Type B pancreatic cell (in vitro differentiated cells): ENCODE results near the gene RAI14. TPM values are rescaled to one million over a fixed set of nuclear protein-coding genes. Genes with fewer than 3 reads are reported as not detected.

ENCODE experiments used
- DNase-seq: peaks from one replicate; pipeline ENCODE4 v3.0.0; 2021; ENCODE audit warnings: mixed read lengths; ENCODE audit not compliant: unreplicated experiment; ENCODE audit errors: extremely low spot score
- H3K27ac Mint-ChIP-seq: 2 replicates; pipeline ENCODE4 v1.8.0; 2021; ENCODE audit warnings: mild to moderate bottlenecking, mixed read lengths
- H3K27me3 Mint-ChIP-seq: 2 replicates; pipeline ENCODE4 v1.8.0; 2021; ENCODE audit warnings: mixed read lengths
- H3K36me3 Mint-ChIP-seq: 2 replicates; pipeline ENCODE4 v1.8.0; 2021; ENCODE audit warnings: mixed read lengths
- H3K4me1 Mint-ChIP-seq: one replicate; pipeline ENCODE4 v1.8.0; 2021; ENCODE audit warnings: mixed read lengths; ENCODE audit not compliant: unreplicated experiment
- H3K4me3 Mint-ChIP-seq: 2 replicates; pipeline ENCODE4 v1.8.0; 2021; ENCODE audit warnings: mild to moderate bottlenecking, mixed read lengths
- H3K9me3 Mint-ChIP-seq: 2 replicates; pipeline ENCODE4 v1.8.0; 2021; ENCODE audit warnings: mixed read lengths
- CTCF ChIP-seq: fragments of 200-600 bp; sonication (generic); conservative IDR thresholded peaks from 2 replicates; pipeline ENCODE4 v1.5.0; 2021; ENCODE audit warnings: antibody characterized with exemption, mild to moderate bottlenecking
- total RNA-seq: library from RNA; stranded (reverse); gene quantifications from 2 replicates; pipeline ENCODE4 v1.2.1, GENCODE V29; 2021; ENCODE audit warnings: low replicate concordance

The RAI14 gene
- total RNA-seq, 1 donor from 2014 or later: 102 TPM

GRCh38 chr5:34787035-34787434 is 130.9 kb downstream of the RAI14 start:
- Mint-ChIP-seq H3K4me3 (no peak overlapping the region), H3K27ac (no peak overlapping the region), H3K9me3 (no peaks in the 10 kb centered on the region), H3K27me3 (no peaks in the 10 kb centered on the region), H3K36me3 (peaks cover 24% of the 10 kb centered on the region), H3K4me1 (peaks cover 9% of the 10 kb centered on the region)
- no peak for DNase-seq
- no peak for TF ChIP-seq CTCF

- H3K4me3 Mint-ChIP-seq: no peak overlapping the region
- TF ChIP-seq CTCF: no peak
- H3K27me3 Mint-ChIP-seq: no peaks in the 10 kb centered on the region
- no peak overlapping the region for H3K27ac Mint-ChIP-seq
- DNase-seq: no peak
- no peaks in the 10 kb centered on the region for H3K9me3 Mint-ChIP-seq
- peaks cover 13% of the 10 kb centered on the region for H3K36me3 Mint-ChIP-seq
- H3K4me1 Mint-ChIP-seq: peaks cover 13% of the 10 kb centered on the region
These were observed 132.9 kb downstream of the RAI14 start for GRCh38 chr5:34789021-34789531.

- Mint-ChIP-seq H3K4me1 (peaks cover 13% of the 10 kb centered on the region), H3K4me3 (no peak overlapping the region), H3K27me3 (no peaks in the 10 kb centered on the region), H3K27ac (no peak overlapping the region), H3K9me3 (no peaks in the 10 kb centered on the region), H3K36me3 (peaks cover 10% of the 10 kb centered on the region)
- no peak for DNase-seq
- no peak for TF ChIP-seq CTCF
These were observed 133.5 kb downstream of the RAI14 start for GRCh38 chr5:34789639-34790038.

GRCh38 chr5:34790069-34790468 is 133.9 kb downstream of the RAI14 start:
- H3K36me3 Mint-ChIP-seq: peaks cover 9% of the 10 kb centered on the region

GRCh38 chr5:34791761-34792244 is 135.7 kb downstream of the RAI14 start:
- no peaks in the 10 kb centered on the region for H3K9me3 Mint-ChIP-seq
- DNase-seq: no peak

More at GRCh38 chr5:34790069-34790468, 133.9 kb downstream of the RAI14 start:
- no peak overlapping the region for H3K4me3 Mint-ChIP-seq
- no peak for TF ChIP-seq CTCF
- peaks cover 13% of the 10 kb centered on the region for H3K4me1 Mint-ChIP-seq
- no peaks in the 10 kb centered on the region for H3K27me3 Mint-ChIP-seq
- no peak overlapping the region for H3K27ac Mint-ChIP-seq
- DNase-seq: no peak
- H3K9me3 Mint-ChIP-seq: no peaks in the 10 kb centered on the region

More at GRCh38 chr5:34791761-34792244, 135.7 kb downstream of the RAI14 start:
- peaks cover 9% of the 10 kb centered on the region for H3K36me3 Mint-ChIP-seq
- no peak overlapping the region for H3K4me3 Mint-ChIP-seq
- no peak overlapping the region for H3K27ac Mint-ChIP-seq
- TF ChIP-seq CTCF: no peak
- H3K27me3 Mint-ChIP-seq: no peaks in the 10 kb centered on the region
- H3K4me1 Mint-ChIP-seq: peaks cover 13% of the 10 kb centered on the region
